SKM-1 (cell line): Measurements from ENCODE around the gene EOLA1.
A peak's percentile ranks its signal among the peaks of the same experiment; 100 is the strongest.
"Not testable (repeated sequence)": the region's sequence is repeated elsewhere in the genome, so short reads cannot be mapped to it uniquely, and the experiment has no call there.

Experiments
- DNase-seq: peaks from one replicate; lab custom pipeline; 2025; ENCODE audit not compliant: unreplicated experiment; lab: John Stamatoyannopoulos, UW

The EOLA1 gene

GRCh38 chrX:149541521-149542047, 772 bp downstream of the EOLA1 start:
- no peak for DNase-seq

GRCh38 chrX:149545545-149546543, 5.0 kb downstream of the EOLA1 start:
- DNase-seq, result not testable (repeated sequence)

GRCh38 chrX:149546962-149547361, 6.2 kb downstream of the EOLA1 start:
- not testable (repeated sequence) for DNase-seq

GRCh38 chrX:149547782-149548181, 7.0 kb downstream of the EOLA1 start:
- not testable (repeated sequence) for DNase-seq

GRCh38 chrX:149549701-149550100, 8.9 kb downstream of the EOLA1 start, which contains the start of gene HSFX3:
HSFX3 (minus strand) TSS chrX:149549924; CDS start chrX:149549852, 72 bp downstream.
- DNase-seq, result not testable (repeated sequence)

GRCh38 chrX:149550454-149550853, 9.6 kb downstream of the EOLA1 start:
- DNase-seq, result not testable (repeated sequence)

GRCh38 chrX:149551245-149551938, 10.6 kb downstream of the EOLA1 start:
- DNase-seq, result not testable (repeated sequence)

- DNase-seq, result not testable (repeated sequence)
Measured at GRCh38 chrX:149551939-149552248, 11.1 kb downstream of the EOLA1 start.

- DNase-seq, result not testable (repeated sequence)
Measured at GRCh38 chrX:149555251-149555650, 14.4 kb downstream of the EOLA1 start.

- DNase-seq, result no peak
Measured at GRCh38 chrX:149563359-149563758, 22.5 kb downstream of the EOLA1 start.

GRCh38 chrX:149567621-149568417, 27.0 kb downstream of the EOLA1 start:
- DNase-seq, result no peak

- no peak for DNase-seq
Measured at GRCh38 chrX:149568701-149569296, 28.0 kb downstream of the EOLA1 start.

- no peak for DNase-seq
Measured at GRCh38 chrX:149569770-149570169, 29.0 kb downstream of the EOLA1 start.

GRCh38 chrX:149570668-149571067, 29.9 kb downstream of the EOLA1 start:
- DNase-seq, result peak; percentile 11

GRCh38 chrX:149571770-149572169, 31.0 kb downstream of the EOLA1 start:
- no peak for DNase-seq

- DNase-seq, result no peak
Measured at GRCh38 chrX:149572743-149573142, 31.9 kb downstream of the EOLA1 start.

- not testable (repeated sequence) for DNase-seq
Measured at GRCh38 chrX:149573456-149573855, 32.6 kb downstream of the EOLA1 start.

GRCh38 chrX:149585631-149586030, 44.8 kb downstream of the EOLA1 start:
- not testable (repeated sequence) for DNase-seq

GRCh38 chrX:149587359-149587758, 46.5 kb downstream of the EOLA1 start, which contains the start of gene MAGEA9B:
MAGEA9B (minus strand) TSS chrX:149587459; CDS start chrX:149583179, 4,280 bp downstream.
- not testable (repeated sequence) for DNase-seq

- not testable (repeated sequence) for DNase-seq
Measured at GRCh38 chrX:149590993-149591392, 50.2 kb downstream of the EOLA1 start.
